OCI-LY7 (cell line): ENCODE measurements around the gene NDUFB4. TPM values are rescaled to one million over a fixed set of nuclear protein-coding genes. Genes with fewer than 3 reads are reported as not detected.

ENCODE experiments used
- BruUV-seq: library from RNA; stranded (reverse); fragments of 400-500 nt; replicated peaks from 2 replicates; lab custom pipeline; 2021; lab: Mats Ljungman, UMichigan
- CTCF ChIA-PET: fragments of 300-600 bp; sonication (Branson Sonifier 250); formaldehyde crosslinking; loops from one replicate; lab custom pipeline; 2022; ENCODE audit warnings: antibody characterized with exemption; ENCODE audit not compliant: unreplicated experiment; lab: Charles Lee
- POLR2A ChIA-PET: fragments of 300-600 bp; sonication (Branson Sonifier 250); formaldehyde crosslinking; loops from one replicate; lab custom pipeline; 2022; ENCODE audit warnings: antibody characterized with exemption; lab: Charles Lee
- DNase-seq: peaks from one replicate; pipeline ENCODE4 v3.0.0-alpha.2; 2015; ENCODE audit warnings: low spot score
- H2AFZ ChIP-seq: fragments of 200-600 bp; sonication (generic), shearing (Covaris generic); 2 replicates; pipeline ENCODE4 v1.6.1; 2014; ENCODE audit warnings: mild to moderate bottlenecking, antibody characterized with exemption, low read length, moderate library complexity
- H3K27ac ChIP-seq: fragments of 200-600 bp; sonication (generic); 2 replicates; pipeline ENCODE4 v1.5.1; 2014; ENCODE audit warnings: mixed run types, low read depth, mild to moderate bottlenecking, moderate library complexity, low read length, inconsistent platforms; ENCODE audit not compliant: poor library complexity, severe bottlenecking
- H3K36me3 ChIP-seq: fragments of 200-600 bp; sonication (generic); 2 replicates; pipeline ENCODE4 v1.6.1; 2014; ENCODE audit warnings: mild to moderate bottlenecking, antibody characterized with exemption, low read length, moderate library complexity, mixed read lengths; ENCODE audit not compliant: insufficient read depth
- H3K4me1 ChIP-seq: fragments of 200-600 bp; sonication (generic); 2 replicates; pipeline ENCODE4 v1.5.1; 2014; ENCODE audit warnings: mild to moderate bottlenecking, low read length; ENCODE audit not compliant: insufficient read depth, poor library complexity, severe bottlenecking
- H3K4me2 ChIP-seq: fragments of 200-600 bp; sonication (generic); 2 replicates; pipeline ENCODE4 v1.6.1; 2014; ENCODE audit warnings: mild to moderate bottlenecking, low read length
- H3K4me3 ChIP-seq: fragments of 200-600 bp; sonication (generic); 2 replicates; pipeline ENCODE4 v1.5.1; 2014; ENCODE audit warnings: mild to moderate bottlenecking, low read depth, low read length; ENCODE audit not compliant: poor library complexity, severe bottlenecking
- H3K79me2 ChIP-seq: fragments of 200-600 bp; sonication (generic); 2 replicates; pipeline ENCODE4 v1.6.1; 2016; ENCODE audit warnings: low read depth, mild to moderate bottlenecking, low read length, moderate library complexity, mixed read lengths; ENCODE audit not compliant: insufficient read depth
- H3K9me2 ChIP-seq: fragments of 200-600 bp; sonication (generic); 2 replicates; pipeline ENCODE4 v1.6.1; 2016; ENCODE audit warnings: mild to moderate bottlenecking, low read length, mixed read lengths; ENCODE audit not compliant: insufficient read depth
- H3K9me3 ChIP-seq: fragments of 200-600 bp; sonication (generic); 2 replicates; pipeline ENCODE4 v1.6.1; 2014; ENCODE audit warnings: mild to moderate bottlenecking, mixed run types, low read length, mixed read lengths
- H4K20me1 ChIP-seq: fragments of 200-600 bp; sonication (generic); 2 replicates; pipeline ENCODE4 v1.6.1; 2014; ENCODE audit warnings: mild to moderate bottlenecking, antibody characterized with exemption, low read length, moderate library complexity, mixed read lengths; ENCODE audit not compliant: insufficient read depth
- EZH2phosphoT487 ChIP-seq: fragments of 200-600 bp; sonication (generic); IDR thresholded peaks from 2 replicates; pipeline ENCODE4 v1.6.1; 2018; ENCODE audit warnings: low read depth, borderline replicate concordance, mild to moderate bottlenecking, mixed run types, antibody characterized with exemption, low read length, moderate library complexity, mixed read lengths
- intact Hi-C: fragments of 100-400 bp; cut with micrococcal nuclease; formaldehyde crosslinking; loops from one replicate; pipeline ENCODE4 v1.10.0; 2022; ENCODE audit not compliant: unreplicated experiment
- total RNA-seq, 2 experiments: library from RNA; depleted of rRNA in 1 of 2; stranded (reverse); fragments of >200 nt in 1 of 2; shearing (Covaris generic) in 1 of 2; gene quantifications; 2 replicates each; pipeline ENCODE4 v1.2.3, GENCODE V29; 2014 to 2022
- TF ChIP-seq, protein P1 (sequence below): fragments of 200-600 bp; sonication (generic); conservative IDR thresholded peaks from 2 replicates; pipeline ENCODE4 v1.5.1; 2014; ENCODE audit warnings: mild to moderate bottlenecking, antibody characterized with exemption, low read length, moderate library complexity, mixed read lengths

NDUFB4 gene
- total RNA-seq, 2 experiments from 2014 or later: 130 to 145 TPM

DNA sequence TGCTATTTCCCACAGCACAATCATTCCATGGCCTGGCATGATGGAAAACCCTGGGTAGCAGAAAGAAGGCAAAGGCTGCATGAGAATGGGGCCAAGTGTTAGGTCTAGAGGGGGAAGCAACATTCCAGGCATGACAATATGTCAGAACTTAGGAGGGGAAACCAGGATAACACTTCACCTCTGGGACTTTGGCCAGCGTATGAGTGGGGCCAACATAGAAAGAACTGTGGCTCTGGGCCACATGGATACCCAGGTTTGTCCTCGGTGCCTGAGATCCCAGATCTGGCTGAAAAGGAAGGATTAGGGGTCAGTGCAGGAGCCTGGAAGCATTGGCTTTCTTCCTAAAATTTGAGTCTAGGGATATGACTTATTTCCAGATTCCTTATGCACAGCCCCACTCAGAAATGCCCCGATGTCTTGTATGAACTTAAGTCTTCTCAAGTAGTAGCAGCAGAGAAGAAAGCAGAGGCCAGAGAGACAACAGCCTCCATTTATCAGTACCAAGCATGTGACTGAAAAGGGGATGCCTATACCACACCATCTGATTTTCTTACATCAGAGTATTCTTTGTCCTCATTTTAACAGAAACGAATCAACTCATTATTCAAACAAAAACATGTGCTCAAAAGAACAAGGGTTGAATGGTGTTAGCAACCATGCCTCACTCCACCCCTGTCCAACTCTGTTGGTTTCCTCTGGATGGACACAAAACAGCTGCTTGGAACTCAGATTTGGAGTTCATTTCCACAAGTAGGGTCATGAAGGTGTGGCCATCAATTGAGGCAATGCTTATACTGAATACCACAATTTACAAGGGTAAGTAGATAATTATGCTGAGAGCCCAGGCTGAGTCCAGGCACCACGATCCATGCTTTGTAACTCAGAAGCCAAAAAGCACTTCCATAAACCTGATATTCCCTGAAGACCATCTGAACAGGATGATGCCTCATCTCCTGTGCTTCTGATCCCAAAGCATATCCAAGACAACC is 43.7 kb upstream of the NDUFB4 start:
- TF ChIP-seq, protein P1, sequence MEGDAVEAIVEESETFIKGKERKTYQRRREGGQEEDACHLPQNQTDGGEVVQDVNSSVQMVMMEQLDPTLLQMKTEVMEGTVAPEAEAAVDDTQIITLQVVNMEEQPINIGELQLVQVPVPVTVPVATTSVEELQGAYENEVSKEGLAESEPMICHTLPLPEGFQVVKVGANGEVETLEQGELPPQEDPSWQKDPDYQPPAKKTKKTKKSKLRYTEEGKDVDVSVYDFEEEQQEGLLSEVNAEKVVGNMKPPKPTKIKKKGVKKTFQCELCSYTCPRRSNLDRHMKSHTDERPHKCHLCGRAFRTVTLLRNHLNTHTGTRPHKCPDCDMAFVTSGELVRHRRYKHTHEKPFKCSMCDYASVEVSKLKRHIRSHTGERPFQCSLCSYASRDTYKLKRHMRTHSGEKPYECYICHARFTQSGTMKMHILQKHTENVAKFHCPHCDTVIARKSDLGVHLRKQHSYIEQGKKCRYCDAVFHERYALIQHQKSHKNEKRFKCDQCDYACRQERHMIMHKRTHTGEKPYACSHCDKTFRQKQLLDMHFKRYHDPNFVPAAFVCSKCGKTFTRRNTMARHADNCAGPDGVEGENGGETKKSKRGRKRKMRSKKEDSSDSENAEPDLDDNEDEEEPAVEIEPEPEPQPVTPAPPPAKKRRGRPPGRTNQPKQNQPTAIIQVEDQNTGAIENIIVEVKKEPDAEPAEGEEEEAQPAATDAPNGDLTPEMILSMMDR: no peak
- TF ChIP-seq EZH2phosphoT487: no peak
- intact Hi-C loops: no loop called here
- Histone ChIP-seq H3K4me2 (no peak overlapping the region), H4K20me1 (no peaks in the 10 kb centered on the region), H3K4me1 (no peaks in the 10 kb centered on the region), H3K27ac (no peak overlapping the region), H3K9me2 (no peaks in the 10 kb centered on the region), H2AFZ (no peak overlapping the region), H3K4me3 (no peak overlapping the region), H3K79me2 (no peaks in the 10 kb centered on the region), H3K36me3 (no peaks in the 10 kb centered on the region), H3K9me3 (no peaks in the 10 kb centered on the region)
- no TSS peak for BruUV-seq
- DNase-seq: no peak
- POLR2A ChIA-PET: interaction anchor here (0.7 kb wide), 1 partner anchor 15 kb away, joined by 3 read pairs; no protein-coding TSS in a partner anchor
- CTCF ChIA-PET: no interaction called here

DNA sequence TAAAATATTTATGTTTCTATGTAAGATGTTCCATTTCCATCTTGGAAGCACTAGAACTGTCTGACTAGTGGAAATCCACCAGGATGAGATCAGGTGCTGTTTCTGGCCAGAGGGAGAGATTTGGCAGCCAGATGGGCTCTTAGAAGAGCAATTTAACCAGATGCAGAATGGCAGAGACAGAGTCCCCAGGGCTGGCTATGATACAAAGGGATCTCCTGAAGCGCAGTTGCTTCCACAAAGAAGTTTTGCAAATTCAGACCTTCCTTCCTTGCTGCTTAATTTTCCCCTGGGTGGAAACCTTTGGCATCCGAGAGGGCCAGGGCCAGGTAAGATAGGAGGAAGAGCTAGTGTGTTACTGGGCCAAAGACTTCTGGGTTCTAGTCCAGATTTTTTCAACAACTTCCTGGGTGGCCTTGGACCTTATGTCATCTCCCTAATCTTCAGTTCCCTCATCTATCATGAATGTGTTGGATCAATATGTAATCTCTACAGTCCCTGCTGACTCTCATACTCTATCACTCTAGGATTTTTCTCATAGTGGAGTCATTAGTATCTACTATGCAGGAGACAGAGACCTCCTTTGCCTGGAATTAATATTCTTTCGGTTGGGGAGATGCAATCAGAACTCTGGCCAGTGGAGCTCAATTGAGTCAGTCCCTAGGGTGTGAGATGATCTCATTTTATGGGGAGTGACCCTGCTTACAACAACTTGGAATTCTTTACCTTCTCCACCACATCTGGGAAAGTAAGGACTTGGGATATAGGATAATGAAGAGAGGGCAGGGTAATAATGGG is 41.1 kb upstream of the NDUFB4 start:
- no peaks in the 10 kb centered on the region for H3K79me2 ChIP-seq
- H3K36me3 ChIP-seq: no peaks in the 10 kb centered on the region
- no peak for DNase-seq
- H3K9me2 ChIP-seq: no peaks in the 10 kb centered on the region
- H3K4me3 ChIP-seq: no peak overlapping the region
- H4K20me1 ChIP-seq: no peaks in the 10 kb centered on the region
- TF ChIP-seq, protein P1: no peak
- no peak for TF ChIP-seq EZH2phosphoT487
- no peak overlapping the region for H2AFZ ChIP-seq
- no TSS peak for BruUV-seq
- intact Hi-C loops: no loop called here
- CTCF ChIA-PET: no interaction called here
- H3K4me1 ChIP-seq: peaks cover 3% of the 10 kb centered on the region
- H3K9me3 ChIP-seq: no peaks in the 10 kb centered on the region
- no peak overlapping the region for H3K27ac ChIP-seq
- POLR2A ChIA-PET: no interaction called here
- H3K4me2 ChIP-seq: no peak overlapping the region
